ENCODE measurements around the gene LPCAT1. TPM values are rescaled to one million over a fixed set of nuclear protein-coding genes. Genes with fewer than 3 reads are reported as not detected.

LPCAT1 gene
- total and polyA plus RNA-seq, 2 of the 4 experiments (the other 2 are of a cell fraction), result 17.7 to 33.6 TPM

DNA sequence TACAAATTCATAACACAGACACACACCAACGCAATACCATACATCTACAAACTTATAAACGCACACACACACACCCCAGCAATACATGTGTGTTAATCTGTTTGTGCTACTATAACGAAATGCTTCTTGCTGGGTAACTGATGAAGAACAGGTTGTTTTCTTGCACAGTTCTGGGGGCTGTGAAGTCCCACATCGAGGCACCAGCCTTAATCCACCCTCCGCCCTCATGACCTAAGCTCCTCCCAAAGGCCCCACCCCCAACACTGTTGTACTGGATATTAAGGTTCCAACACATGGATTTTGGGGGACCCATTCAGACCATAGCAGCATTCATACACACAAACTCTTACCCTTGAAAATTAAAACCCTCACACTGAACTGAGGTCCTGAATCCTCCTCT lies 38.8 kb upstream of the LPCAT1 start:
- no peak overlapping the region for H3K18ac ChIP-seq (ENCODE audit: low read depth, low read length)
- no peak overlapping the region for H3K4me2 ChIP-seq (ENCODE audit: low read depth, low read length)
- DNase-seq (no peak), ATAC-seq (ENCODE audit: low read depth) (no peak)
- H2AFZ ChIP-seq (replicated peaks; ENCODE audit: low read length, poor library complexity), result no peak overlapping the region
- no peak overlapping the region for H4K91ac ChIP-seq (ENCODE audit: insufficient read depth, low read depth, low read length)
- intact Hi-C loops (cut with micrococcal nuclease), result no loop called here
- H3K9me3 ChIP-seq (ENCODE audit: control insufficient read depth, insufficient read depth, low read length), result peaks cover 3% of the 10 kb centered on the region
- ChIA-PET CTCF (no interaction called here), POLR2A (ENCODE audit: unreplicated experiment) (no interaction called here)
- no peaks in the 10 kb centered on the region for H3K79me1 ChIP-seq (ENCODE audit: low read depth in 1 of 2, low read length in 2 of 2)
- in situ Hi-C loops (cut with MboI; ENCODE audit: low sequenced_read_pairs), result no loop called here
- H2BK15ac ChIP-seq (ENCODE audit: low read depth, low read length), result no peak overlapping the region
- H3K27me3 ChIP-seq (ENCODE audit: control insufficient read depth, insufficient read depth, low read length), result peaks cover 33% of the 10 kb centered on the region
- TF ChIP-seq NFE2L2 (IDR thresholded peaks at IDR 0.05; ENCODE audit: low read depth, low read length), result no peak
- no peak for TF ChIP-seq MXI1 (IDR thresholded peaks at IDR 0.05; ENCODE audit: borderline replicate concordance, low read depth, low read length)
- no peak for TF ChIP-seq BHLHE40 (IDR thresholded peaks at IDR 0.05; ENCODE audit: low read depth, low read length)
- no peak overlapping the region for H3K4me3 ChIP-seq (ENCODE audit: insufficient read depth, low read depth, low read length)
- dilution Hi-C loops (cut with HindIII; ENCODE audit: low sequenced_read_pairs, unreplicated experiment), result no loop called here
- H3K9ac ChIP-seq (ENCODE audit: low read depth, low read length), result no peak overlapping the region
- whole genome bisulfite sequencing, 2 experiments (ENCODE audit: extremely low coverage in 2 of 2, insufficient read length in 1 of 2), result no CpG with 5 or more reads among the region's 5 CpGs
- H4K8ac ChIP-seq (ENCODE audit: low read depth in 2 of 2, low read length in 2 of 2), result no peak overlapping the region
- H2BK20ac ChIP-seq (ENCODE audit: low read depth, low read length), result no peak overlapping the region
- H4K5ac ChIP-seq (ENCODE audit: low read depth, low read length), result no peak overlapping the region
- H2BK5ac ChIP-seq (ENCODE audit: low read depth, low read length, poor library complexity, severe bottlenecking), result no peak overlapping the region
- H3K4ac ChIP-seq (ENCODE audit: low read depth, low read length), result no peak overlapping the region
- no peak overlapping the region for H2AK5ac ChIP-seq (ENCODE audit: low read depth, low read length)
- H2AK9ac ChIP-seq (replicated peaks; ENCODE audit: low read depth, low read length, poor library complexity), result no peak overlapping the region
- no peak overlapping the region for H3K27ac ChIP-seq (ENCODE audit: insufficient read depth, low read length)
- H3K23ac ChIP-seq (ENCODE audit: low read depth, low read length), result no peak overlapping the region
- no peaks in the 10 kb centered on the region for H3K36me3 ChIP-seq (ENCODE audit: control insufficient read depth, insufficient read depth, low read length)
- peaks cover 7% of the 10 kb centered on the region for H3K4me1 ChIP-seq (ENCODE audit: control insufficient read depth, insufficient read depth, low read length)
- H2BK120ac ChIP-seq (ENCODE audit: low read depth, low read length), result no peak overlapping the region
- no peak overlapping the region for H3K56ac ChIP-seq (ENCODE audit: extremely low read depth, insufficient read depth, low read length)
- no peaks in the 10 kb centered on the region for H4K20me1 ChIP-seq (ENCODE audit: insufficient read depth, low read length)
- BruUV-seq (replicated peaks), result no TSS peak
- no peak overlapping the region for H3K14ac ChIP-seq (replicated peaks; ENCODE audit: low read depth, low read length)
- no peaks in the 10 kb centered on the region for H3K9me1 ChIP-seq (ENCODE audit: insufficient read depth, low read length)

All from IMR-90 (cell line).